ENCODE results near the gene APOL4. TPM values are rescaled to one million over a fixed set of nuclear protein-coding genes. Genes with fewer than 3 reads are reported as not detected.

Gene APOL4
- total and polyA plus RNA-seq, 2 of the 4 experiments (the other 2 are of a cell fraction): 0.07 TPM; not detected in 1

GRCh38 chr22:36237462-36238372 lies 36.1 kb upstream of the APOL4 start (continued):
- TF ChIP-seq USF2 (IDR thresholded peaks at IDR 0.05; ENCODE audit: low read depth, low read length): no peak
